ENCODE results near the gene GUF1.

- TF ChIP-seq CTCF (conservative IDR thresholded peaks at IDR 0.05; ENCODE audit: low read length) (no peak), EZH2phosphoT487 (IDR thresholded peaks at IDR 0.05; ENCODE audit: borderline replicate concordance, low read depth, low read length) (no peak)
These were observed 40.1 kb upstream of the GUF1 start for GRCh38 chr4:44638091-44638490.

Data from OCI-LY7 (cell line).